Measurements from ENCODE around the gene OR6C76.
"Not testable (repeated sequence)": the region's sequence is repeated elsewhere in the genome, so short reads cannot be mapped to it uniquely, and the experiment has no call there.

OR6C76 gene

DNA sequence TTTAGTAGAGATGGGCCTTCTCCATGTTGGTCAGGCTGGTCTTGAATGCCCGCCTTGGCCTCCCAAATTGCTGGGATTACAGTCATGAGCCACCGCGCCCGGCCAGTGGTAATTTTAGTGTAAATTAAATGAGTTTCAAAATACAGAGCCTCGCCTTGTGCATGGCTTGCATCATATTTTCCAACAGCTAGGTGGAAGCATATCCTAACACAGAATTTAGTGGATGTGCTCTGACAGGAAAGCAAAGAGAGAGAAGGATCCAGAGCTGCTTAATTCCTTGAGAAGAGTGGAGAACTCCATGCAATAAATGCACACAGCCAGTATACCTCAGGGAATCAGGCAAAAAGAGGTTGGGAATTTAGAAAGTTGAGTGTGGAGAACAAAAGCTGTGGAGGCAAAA, 20.3 kb downstream of the OR6C76 start:
- in situ Hi-C loops (cut with HindIII; ENCODE audit: low sequenced_read_pairs): no loop called here
- no peak overlapping the region for H3K4me3 ChIP-seq (ENCODE audit: low read depth, low read length)
- no peak for DNase-seq (ENCODE audit: low read depth)
- TF ChIP-seq, protein P1, sequence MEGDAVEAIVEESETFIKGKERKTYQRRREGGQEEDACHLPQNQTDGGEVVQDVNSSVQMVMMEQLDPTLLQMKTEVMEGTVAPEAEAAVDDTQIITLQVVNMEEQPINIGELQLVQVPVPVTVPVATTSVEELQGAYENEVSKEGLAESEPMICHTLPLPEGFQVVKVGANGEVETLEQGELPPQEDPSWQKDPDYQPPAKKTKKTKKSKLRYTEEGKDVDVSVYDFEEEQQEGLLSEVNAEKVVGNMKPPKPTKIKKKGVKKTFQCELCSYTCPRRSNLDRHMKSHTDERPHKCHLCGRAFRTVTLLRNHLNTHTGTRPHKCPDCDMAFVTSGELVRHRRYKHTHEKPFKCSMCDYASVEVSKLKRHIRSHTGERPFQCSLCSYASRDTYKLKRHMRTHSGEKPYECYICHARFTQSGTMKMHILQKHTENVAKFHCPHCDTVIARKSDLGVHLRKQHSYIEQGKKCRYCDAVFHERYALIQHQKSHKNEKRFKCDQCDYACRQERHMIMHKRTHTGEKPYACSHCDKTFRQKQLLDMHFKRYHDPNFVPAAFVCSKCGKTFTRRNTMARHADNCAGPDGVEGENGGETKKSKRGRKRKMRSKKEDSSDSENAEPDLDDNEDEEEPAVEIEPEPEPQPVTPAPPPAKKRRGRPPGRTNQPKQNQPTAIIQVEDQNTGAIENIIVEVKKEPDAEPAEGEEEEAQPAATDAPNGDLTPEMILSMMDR (IDR thresholded peaks at IDR 0.05; ENCODE audit: low read depth, low read length, missing control alignments): no peak

- no peak for DNase-seq (ENCODE audit: low read depth)
- in situ Hi-C loops (cut with HindIII; ENCODE audit: low sequenced_read_pairs): no loop called here
- TF ChIP-seq, protein P1 (IDR thresholded peaks at IDR 0.05; ENCODE audit: low read depth, low read length, missing control alignments): no peak
- no peak overlapping the region for H3K4me3 ChIP-seq (ENCODE audit: low read depth, low read length)
These were observed 22.8 kb downstream of the OR6C76 start for GRCh38 chr12:55448825-55449224.

GRCh38 chr12:55464926-55465325, 38.9 kb downstream of the OR6C76 start:
- H3K4me3 ChIP-seq (ENCODE audit: low read depth, low read length); DNase-seq (ENCODE audit: low read depth); in situ Hi-C loops (cut with HindIII; ENCODE audit: low sequenced_read_pairs): not testable (repeated sequence)

DNA sequence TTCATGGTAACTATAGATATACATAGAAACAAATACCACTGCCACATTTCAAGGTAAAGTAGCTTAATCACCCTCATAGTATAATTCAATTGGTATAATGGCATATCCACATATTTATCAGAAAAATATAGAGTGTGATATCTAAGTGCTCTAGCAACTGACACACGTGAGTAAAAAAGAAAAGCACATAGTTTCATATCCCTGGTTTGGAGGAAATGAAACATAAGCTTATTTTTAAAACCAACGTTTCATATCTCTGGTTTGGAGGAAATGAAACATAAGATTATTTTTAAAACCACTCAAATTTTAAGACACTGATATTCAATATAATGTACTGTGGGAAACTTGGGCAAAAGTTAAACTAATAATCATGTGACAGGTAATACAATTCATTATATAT, 41.8 kb downstream of the OR6C76 start:
- TF ChIP-seq, protein P1 (IDR thresholded peaks at IDR 0.05; ENCODE audit: low read depth, low read length, missing control alignments): no peak
- H3K4me3 ChIP-seq (ENCODE audit: low read depth, low read length): no peak overlapping the region
- in situ Hi-C loops (cut with HindIII; ENCODE audit: low sequenced_read_pairs): no loop called here
- DNase-seq (ENCODE audit: low read depth): no peak

DNA sequence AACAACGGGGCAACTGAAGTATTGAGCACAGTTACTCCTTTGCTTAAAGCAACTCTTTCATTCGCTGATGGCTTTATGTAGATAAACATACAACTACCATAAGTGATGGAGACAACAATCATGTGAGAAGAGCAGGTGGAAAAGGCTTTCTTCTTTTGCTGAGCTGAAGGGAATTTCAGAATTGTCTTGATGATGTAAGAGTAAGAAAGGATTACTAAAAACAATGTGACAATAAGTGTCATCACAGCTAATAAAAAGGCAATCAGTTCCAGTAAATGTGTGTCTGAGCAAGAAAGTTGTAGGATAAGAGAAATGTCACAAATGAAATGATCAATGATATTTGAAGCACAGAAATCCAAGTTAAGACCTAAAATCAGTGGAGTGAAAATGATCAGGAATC, 43.2 kb downstream of the OR6C76 start:
- in situ Hi-C loops (cut with HindIII; ENCODE audit: low sequenced_read_pairs): no loop called here
- TF ChIP-seq, protein P1 (IDR thresholded peaks at IDR 0.05; ENCODE audit: low read depth, low read length, missing control alignments): no peak
- no peak for DNase-seq (ENCODE audit: low read depth)
- no peak overlapping the region for H3K4me3 ChIP-seq (ENCODE audit: low read depth, low read length)

DNA sequence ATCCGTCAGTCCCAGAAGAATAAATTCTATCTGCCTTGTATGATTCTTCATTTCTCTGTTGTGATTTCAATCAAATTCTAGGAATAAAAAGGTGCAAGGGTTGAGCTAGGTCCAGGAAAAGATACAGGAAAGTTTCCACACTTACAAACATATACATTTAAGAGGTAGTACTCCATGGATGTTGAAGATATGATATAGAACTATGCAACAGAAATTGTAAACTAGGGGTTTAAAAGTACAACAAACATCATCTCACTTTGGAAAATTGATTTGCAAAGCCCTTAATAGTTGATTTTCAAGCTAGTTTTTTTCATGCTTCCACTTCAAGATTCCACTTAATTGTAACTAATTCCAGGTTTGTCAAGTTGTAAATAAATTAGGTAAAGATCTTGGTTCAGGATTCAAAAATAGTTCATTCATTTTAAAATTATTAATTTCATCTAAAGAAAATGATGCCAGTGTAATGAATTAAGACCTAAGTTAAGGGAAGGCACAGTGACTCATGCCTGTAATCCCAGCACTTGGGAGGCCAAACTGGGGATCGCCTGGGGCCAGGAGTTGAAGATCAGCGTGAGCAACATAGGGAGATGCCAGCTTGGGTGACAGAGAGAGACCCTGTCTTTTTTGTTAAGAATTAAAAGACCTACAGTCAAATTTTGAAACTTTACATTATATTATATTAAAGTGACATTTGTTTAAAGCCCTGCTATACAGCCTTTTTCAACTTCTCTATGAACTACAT, 44.2 kb downstream of the OR6C76 start, which contains the start of gene OR6C70:
OR6C70 (minus strand) TSS at position 51 of the 742 bp plus-strand sequence; CDS start at position 51, 0 bp downstream.
- no peak for DNase-seq (ENCODE audit: low read depth)
- H3K4me3 ChIP-seq (ENCODE audit: low read depth, low read length): no peak within 1 kb of the TSS
- TF ChIP-seq, protein P1 (IDR thresholded peaks at IDR 0.05; ENCODE audit: low read depth, low read length, missing control alignments): no peak
- in situ Hi-C loops (cut with HindIII; ENCODE audit: low sequenced_read_pairs): loop anchor here (5.0 kb wide), 1 partner anchor 93 kb away; no protein-coding TSS in a partner anchor

DNA sequence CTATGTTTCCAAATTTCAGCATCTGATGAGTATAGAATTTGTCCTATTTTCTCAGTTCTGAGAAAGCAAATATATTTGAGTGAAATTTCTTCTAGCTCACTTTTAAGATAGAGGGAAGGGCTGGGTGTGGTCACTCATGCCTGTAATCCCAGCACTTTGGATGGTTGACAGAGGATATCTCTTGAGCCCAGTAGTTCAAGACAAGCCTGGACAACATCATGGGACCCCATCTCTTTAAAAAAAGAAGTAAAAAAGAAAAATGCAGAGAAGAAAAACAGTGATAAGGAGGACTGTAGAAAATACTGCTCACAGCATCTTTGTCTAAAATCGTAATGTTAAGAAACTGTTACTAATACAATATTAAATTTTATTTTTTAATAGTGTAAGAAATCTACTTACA, 46.2 kb downstream of the OR6C76 start:
- in situ Hi-C loops (cut with HindIII; ENCODE audit: low sequenced_read_pairs): loop anchor here (5.0 kb wide), 1 partner anchor 95 kb away; no protein-coding TSS in a partner anchor
- TF ChIP-seq, protein P1 (IDR thresholded peaks at IDR 0.05; ENCODE audit: low read depth, low read length, missing control alignments): no peak
- no peak for DNase-seq (ENCODE audit: low read depth)
- H3K4me3 ChIP-seq (ENCODE audit: low read depth, low read length): no peak overlapping the region
